ENCODE results near the gene CDKAL1.

DNA sequence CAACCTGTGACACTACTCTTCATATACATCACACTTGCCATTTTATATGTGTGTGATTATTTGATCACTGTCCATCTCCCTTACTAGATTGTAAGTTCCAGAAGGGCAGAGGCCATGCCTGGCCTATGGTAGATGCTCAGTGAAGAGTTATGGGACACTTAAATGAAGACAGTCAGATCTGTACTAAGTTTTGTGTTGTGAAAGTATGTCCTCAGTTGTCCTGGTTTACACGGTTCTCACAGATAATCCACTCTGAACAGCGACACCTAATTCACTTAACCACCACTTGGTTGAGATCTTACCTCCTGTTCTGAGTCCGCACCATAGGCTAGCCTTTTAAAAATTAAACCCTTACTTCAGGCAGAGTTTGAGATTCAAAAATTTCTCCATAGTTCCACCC, 625.2 kb downstream of the CDKAL1 start:
- TF ChIP-seq, protein P1, sequence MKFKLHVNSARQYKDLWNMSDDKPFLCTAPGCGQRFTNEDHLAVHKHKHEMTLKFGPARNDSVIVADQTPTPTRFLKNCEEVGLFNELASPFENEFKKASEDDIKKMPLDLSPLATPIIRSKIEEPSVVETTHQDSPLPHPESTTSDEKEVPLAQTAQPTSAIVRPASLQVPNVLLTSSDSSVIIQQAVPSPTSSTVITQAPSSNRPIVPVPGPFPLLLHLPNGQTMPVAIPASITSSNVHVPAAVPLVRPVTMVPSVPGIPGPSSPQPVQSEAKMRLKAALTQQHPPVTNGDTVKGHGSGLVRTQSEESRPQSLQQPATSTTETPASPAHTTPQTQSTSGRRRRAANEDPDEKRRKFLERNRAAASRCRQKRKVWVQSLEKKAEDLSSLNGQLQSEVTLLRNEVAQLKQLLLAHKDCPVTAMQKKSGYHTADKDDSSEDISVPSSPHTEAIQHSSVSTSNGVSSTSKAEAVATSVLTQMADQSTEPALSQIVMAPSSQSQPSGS (IDR thresholded peaks at IDR 0.05; ENCODE audit: low read length) = no peak
- TF ChIP-seq EP300 (IDR thresholded peaks at IDR 0.05; ENCODE audit: borderline replicate concordance in 1 of 2, low read depth in 2 of 2, low read length in 2 of 2) (no peak), POLR2AphosphoS5 (IDR thresholded peaks at IDR 0.05; ENCODE audit: low read depth, low read length) (no peak)

Measured in H1 (cell line).